Psoas muscle (tissue), 8 donors: Measurements from ENCODE around the gene SPATS2L. TPM values are rescaled to one million over a fixed set of nuclear protein-coding genes. Genes with fewer than 3 reads are reported as not detected.
A peak's percentile ranks its signal among the peaks of the same experiment; 100 is the strongest.

Experiments used
- ATAC-seq, 4 donors: fragments of 200-7000 bp; cut with Tn5 transposase; one replicate each; pipeline ENCODE4 v1.9.1; 2020; ENCODE audit warnings: moderate library complexity in 3 of 4, mild to moderate bottlenecking in 2 of 4
- DNase-seq, 2 donors: peaks; one replicate each; pipeline ENCODE4 v3.0.0-alpha.2; 2020
- H3K27ac ChIP-seq: fragments of 200-600 bp; one replicate; pipeline ENCODE4 v1.8.0; 2022
- H3K27me3 ChIP-seq, 3 donors: fragments of 200-600 bp in 1 of 3; one replicate each; pipeline versions ENCODE4 v1.6.1 to v1.8.0; 2013 to 2022; ENCODE audit warnings: low read length in 2 of 3, mild to moderate bottlenecking in 2 of 3, moderate library complexity in 1 of 3; ENCODE audit not compliant: insufficient read depth in 3 of 3
- H3K36me3 ChIP-seq, 2 donors: fragments of 200-600 bp in 1 of 2; one replicate each; pipeline versions ENCODE4 v1.6.1 to v1.8.0; 2013 to 2022; ENCODE audit warnings: low read depth in 1 of 2, mild to moderate bottlenecking in 1 of 2, moderate library complexity in 1 of 2; ENCODE audit not compliant: insufficient read depth in 1 of 2
- H3K4me1 ChIP-seq: fragments of 200-600 bp; one replicate; pipeline ENCODE4 v1.8.0; 2022
- H3K4me3 ChIP-seq: fragments of 200-600 bp; one replicate; pipeline ENCODE4 v1.8.0; 2022; ENCODE audit warnings: mild to moderate bottlenecking
- H3K9me3 ChIP-seq: fragments of 200-600 bp; one replicate; pipeline ENCODE4 v1.8.0; 2022
- CTCF ChIP-seq: fragments of 200-600 bp; IDR thresholded peaks from one replicate; pipeline ENCODE4 v1.8.0; 2022; ENCODE audit warnings: antibody characterized with exemption
- WGBS, 3 donors: extraction: QIAGEN DNeasy Blood & Tissue Kit; methylation state at CpG; one replicate each; pipeline versions ENCODE4 v1.1.6 to v1.1.7; 2013; 5-methylcytosine and 5-hydroxymethylcytosine counted together
- intact Hi-C, 2 donors: fragments of 100-400 bp; cut with DNase I; formaldehyde crosslinking; loops; one replicate each; pipeline versions ENCODE4 v1.11.0 to v1.14.2; 2022
- polyA plus RNA-seq, 3 donors: library from polyadenylated mRNA; stranded (reverse); fragments of 200-250 nt; gene quantifications; one replicate each; pipeline ENCODE4 v1.2.3, GENCODE V29; 2013
- total RNA-seq, 4 donors: library from RNA; stranded (reverse); fragmentation: NEBNext Ultra II Directional in 2 of 4; extraction: Animal tissue kit (Norgen Biotek cat#: 25700) in 2 of 4; gene quantifications; one replicate each; pipeline versions ENCODE4 v1.2.1 to v1.2.4, GENCODE V29; 2021 to 2023
- donor health status: healthy with polysubstance abuse.
- donor health status: DM: no; HTN: no; CAD: no; lungs with moderate emphysema.
- donor health status: Bipolar disorder and iron deficiency.
- donor health status: healthy.
- donor health status: DM: yes; HTN: yes; CAD: no.
- donor health status: DM: no; HTN: no; CAD: no.
- donor health status: DM: no; HTN: no; CAD: no.
- donor health status: DM: yes; HTN: yes; CAD: no.

The SPATS2L gene
- total and polyA plus RNA-seq, 7 donors, result 34.2 to 286 (median 60.2) TPM

- peaks cover 4% of the 10 kb centered on the region for H3K4me1 ChIP-seq
- H3K36me3 ChIP-seq, result peaks cover 10 to 70% of the 10 kb centered on the region in 2 donors
- ATAC-seq (no peak), DNase-seq (peak in 1 of 2 donors; percentile 52)
- H3K27me3 ChIP-seq, result no peaks in the 10 kb centered on the region
- no peak overlapping the region for H3K27ac ChIP-seq
- no peak overlapping the region for H3K4me3 ChIP-seq
- H3K9me3 ChIP-seq, result no peaks in the 10 kb centered on the region
- intact Hi-C loops, result loop anchor here in 1 of 2 donors (10.0 kb wide), 1 partner anchor 165 kb away; the partner anchor contains the start of gene SPATS2L
- no peak for TF ChIP-seq CTCF
- WGBS, 3 donors, result 65 to 66% (median 65%) methylated on average over 13 of the region's 13 CpGs
Measured at GRCh38 chr2:200469708-200470211, 163.3 kb downstream of the SPATS2L start.

- no peak overlapping the region for H3K27ac ChIP-seq
- TF ChIP-seq CTCF, result no peak
- no peaks in the 10 kb centered on the region for H3K9me3 ChIP-seq
- H3K4me1 ChIP-seq, result peaks cover 4% of the 10 kb centered on the region
- H3K4me3 ChIP-seq, result no peak overlapping the region
- H3K27me3 ChIP-seq, result no peaks in the 10 kb centered on the region
- H3K36me3 ChIP-seq, result peaks cover 10 to 75% of the 10 kb centered on the region in 2 donors
- 56 to 81% (median 62%) methylated on average over 3 of the region's 3 CpGs for WGBS, 3 donors
- intact Hi-C loops, result no loop called here
- ATAC-seq (no peak), DNase-seq (no peak)
Measured at GRCh38 chr2:200470230-200470629, 163.7 kb downstream of the SPATS2L start.

- peaks cover 3% of the 10 kb centered on the region for H3K4me1 ChIP-seq
- H3K9me3 ChIP-seq, result no peaks in the 10 kb centered on the region
- intact Hi-C loops, result no loop called here
- no peak overlapping the region for H3K4me3 ChIP-seq
- H3K27me3 ChIP-seq, result no peaks in the 10 kb centered on the region
- ATAC-seq (peak in 3 of 4 donors; percentile 45 to 52 (median 52)), DNase-seq (no peak)
- H3K27ac ChIP-seq, result no peak overlapping the region
- TF ChIP-seq CTCF, result peak; percentile 54
- WGBS, 3 donors, result 48 to 63% (median 54%) methylated on average over 8 of the region's 8 CpGs
- peaks cover 10 to 81% of the 10 kb centered on the region in 2 donors for H3K36me3 ChIP-seq
Measured at GRCh38 chr2:200471324-200471848, 164.9 kb downstream of the SPATS2L start.

GRCh38 chr2:200471928-200472645, 165.6 kb downstream of the SPATS2L start:
- whole genome bisulfite sequencing, 3 donors, result 77 to 86% (median 78%) methylated on average over 8 of the region's 8 CpGs
- Histone ChIP-seq H3K4me3 (no peak overlapping the region), H3K9me3 (no peaks in the 10 kb centered on the region), H3K27me3 (no peaks in the 10 kb centered on the region), H3K4me1 (no peaks in the 10 kb centered on the region), H3K36me3 (peaks cover 8 to 81% of the 10 kb centered on the region in 2 donors), H3K27ac (no peak overlapping the region)
- no peak for ATAC-seq
- no peak for DNase-seq
- intact Hi-C loops, result loop anchor here in 1 of 2 donors (2.0 kb wide), 1 partner anchor 491 kb away; no protein-coding TSS in a partner anchor
- no peak for TF ChIP-seq CTCF
